Spinal cord (tissue), 10 donors: ENCODE results near the gene FNDC3B. TPM values are rescaled to one million over a fixed set of nuclear protein-coding genes. Genes with fewer than 3 reads are reported as not detected.
A peak's percentile ranks its signal among the peaks of the same experiment; 100 is the strongest.

Experiments
- DNase-seq, 6 donors: peaks; one replicate each; pipeline versions ENCODE4 v3.0.0 to v3.0.0-alpha.2; 2013 to 2015; ENCODE audit warnings: low spot score in 6 of 6, low read depth in 4 of 6
- H3K27ac ChIP-seq: one replicate; pipeline ENCODE4 v1.5.1; 2013; ENCODE audit warnings: low read depth, low read length, control low read depth
- H3K27me3 ChIP-seq: one replicate; pipeline ENCODE4 v1.6.1; 2013; ENCODE audit warnings: low read length; ENCODE audit not compliant: control insufficient read depth, insufficient read depth
- H3K36me3 ChIP-seq: one replicate; pipeline ENCODE4 v1.6.1; 2013; ENCODE audit warnings: low read length; ENCODE audit not compliant: control insufficient read depth, insufficient read depth
- H3K4me1 ChIP-seq: one replicate; pipeline ENCODE4 v1.6.1; 2013; ENCODE audit warnings: low read length; ENCODE audit not compliant: control insufficient read depth, insufficient read depth
- H3K4me3 ChIP-seq: one replicate; pipeline ENCODE4 v1.5.1; 2013; ENCODE audit warnings: low read depth, low read length, control low read depth
- H3K9me3 ChIP-seq: one replicate; pipeline ENCODE4 v1.6.1; 2013; ENCODE audit warnings: low read length; ENCODE audit not compliant: control insufficient read depth, insufficient read depth
- WGBS: methylation state at CpG from one replicate; pipeline ENCODE4 v1.1.5; 2013; ENCODE audit warnings: missing lambda C conversion rate; ENCODE audit not compliant: insufficient coverage; 5-methylcytosine and 5-hydroxymethylcytosine counted together
- polyA plus RNA-seq, 2 donors: library from polyadenylated mRNA; unstranded; fragments of 120-200 nt; gene quantifications; one replicate each; pipeline ENCODE4 v1.2.1, GENCODE V29; 2013; ENCODE audit not compliant: insufficient read length in 2 of 2
- total RNA-seq, 2 donors: library from RNA; depleted of rRNA in 1 of 2; stranded (reverse); fragments of 120-200 nt in 1 of 2; fragments of >200 nt in 1 of 2; gene quantifications; one replicate each; pipeline versions ENCODE4 v1.2.3 to v1.2.4, GENCODE V29; 2013 to 2014
- donor health status: healthy.

The FNDC3B gene
- total and polyA plus RNA-seq, 4 donors, result 14.9 to 66.8 (median 40.0) TPM

DNA sequence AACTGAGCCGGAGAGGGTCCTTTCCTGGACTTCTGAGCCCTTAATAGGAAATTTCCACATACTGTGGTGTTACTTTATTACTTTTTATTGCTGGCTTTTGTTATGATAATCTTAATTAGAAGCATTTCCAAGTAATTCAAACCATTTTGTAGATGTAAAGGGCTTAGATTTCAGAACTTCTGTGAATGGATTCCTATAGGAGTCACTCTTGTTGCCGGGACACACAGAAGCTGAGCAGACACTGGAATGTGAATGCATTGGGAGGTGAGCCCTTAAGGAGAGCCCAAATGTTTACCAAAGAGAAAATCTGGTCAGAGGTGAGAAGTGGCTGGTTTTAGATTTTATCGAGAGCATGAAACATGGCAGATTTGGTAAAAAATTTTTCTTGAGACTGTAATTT, 87.4 kb downstream of the FNDC3B start:
- WGBS, result 37% methylated on average over 2 of the region's 3 CpGs
- no peaks in the 10 kb centered on the region for H3K36me3 ChIP-seq
- H3K4me1 ChIP-seq, result peaks cover 11% of the 10 kb centered on the region
- no peak overlapping the region for H3K4me3 ChIP-seq
- peak overlapping the region; percentile 61 for H3K27ac ChIP-seq
- no peaks in the 10 kb centered on the region for H3K9me3 ChIP-seq
- no peaks in the 10 kb centered on the region for H3K27me3 ChIP-seq
- DNase-seq, result peak in 1 of 6 donors; percentile 40

DNA sequence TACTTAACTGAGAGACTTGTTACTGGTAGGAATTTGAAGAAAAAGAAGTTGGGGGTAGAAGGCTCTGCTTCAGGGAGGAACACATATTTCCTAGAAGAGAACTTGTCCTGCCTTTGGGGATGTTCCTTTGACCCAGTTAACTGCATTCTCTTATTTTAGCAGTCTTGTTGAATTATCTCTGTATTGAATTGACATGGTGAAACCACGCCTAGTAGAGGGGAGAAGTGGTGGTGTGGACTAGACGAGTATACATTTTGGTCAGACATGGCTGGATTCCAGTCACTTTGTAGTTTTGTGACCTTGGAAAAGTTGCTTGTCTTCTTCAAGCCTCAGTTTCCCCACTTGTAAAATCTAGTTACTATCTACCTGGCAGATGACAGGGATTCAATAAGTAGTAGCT, 87.8 kb downstream of the FNDC3B start:
- DNase-seq, result no peak
- H3K9me3 ChIP-seq, result no peaks in the 10 kb centered on the region
- no peaks in the 10 kb centered on the region for H3K36me3 ChIP-seq
- no peaks in the 10 kb centered on the region for H3K27me3 ChIP-seq
- peaks cover 11% of the 10 kb centered on the region for H3K4me1 ChIP-seq
- H3K27ac ChIP-seq, result peak overlapping the region; percentile 61
- WGBS, result no CpG with 5 or more reads among the region's 2 CpGs
- no peak overlapping the region for H3K4me3 ChIP-seq

DNA sequence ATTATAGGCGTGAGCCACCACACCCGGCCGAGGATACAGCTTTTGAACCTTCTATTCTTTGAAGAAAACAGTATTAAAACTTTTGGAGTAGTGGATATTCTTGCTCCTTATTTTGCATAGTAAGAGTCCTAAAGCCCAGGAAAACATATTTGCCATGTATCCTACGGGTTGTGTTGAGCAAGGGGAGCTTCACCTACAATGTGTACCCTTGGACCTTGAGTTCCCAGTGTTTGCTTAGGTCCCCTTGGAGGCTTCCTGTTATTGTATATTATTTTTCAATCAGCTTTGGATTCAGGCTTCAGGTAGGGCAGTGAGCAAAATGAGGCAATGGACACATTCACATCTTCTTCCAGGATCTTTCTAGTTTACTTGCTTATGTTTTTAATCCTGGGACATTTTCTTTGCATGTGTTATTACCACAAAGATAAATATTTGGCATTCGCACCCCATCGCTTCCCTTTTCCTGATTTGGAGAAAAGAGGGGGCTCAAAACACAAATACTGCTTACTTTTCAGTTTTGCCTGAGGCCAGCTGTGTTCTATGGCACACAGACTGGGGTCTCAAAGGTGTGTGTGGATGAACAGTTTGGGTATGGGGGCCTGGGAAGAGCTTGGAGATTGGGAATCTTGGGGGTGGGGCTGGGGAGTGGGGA, 88.7 kb downstream of the FNDC3B start:
- 100% methylated on average over 2 of the region's 6 CpGs for WGBS
- Histone ChIP-seq H3K36me3 (no peaks in the 10 kb centered on the region), H3K9me3 (no peaks in the 10 kb centered on the region), H3K4me1 (peaks cover 11% of the 10 kb centered on the region), H3K4me3 (no peak overlapping the region), H3K27me3 (no peaks in the 10 kb centered on the region), H3K27ac (no peak overlapping the region)
- no peak for DNase-seq

GRCh38 chr3:172128858-172129257, 89.5 kb downstream of the FNDC3B start:
- Histone ChIP-seq H3K9me3 (no peaks in the 10 kb centered on the region), H3K27me3 (no peaks in the 10 kb centered on the region), H3K27ac (no peak overlapping the region), H3K36me3 (no peaks in the 10 kb centered on the region), H3K4me1 (peaks cover 11% of the 10 kb centered on the region), H3K4me3 (no peak overlapping the region)
- no peak for DNase-seq
- 100% methylated on average over 7 of the region's 9 CpGs for WGBS

DNA sequence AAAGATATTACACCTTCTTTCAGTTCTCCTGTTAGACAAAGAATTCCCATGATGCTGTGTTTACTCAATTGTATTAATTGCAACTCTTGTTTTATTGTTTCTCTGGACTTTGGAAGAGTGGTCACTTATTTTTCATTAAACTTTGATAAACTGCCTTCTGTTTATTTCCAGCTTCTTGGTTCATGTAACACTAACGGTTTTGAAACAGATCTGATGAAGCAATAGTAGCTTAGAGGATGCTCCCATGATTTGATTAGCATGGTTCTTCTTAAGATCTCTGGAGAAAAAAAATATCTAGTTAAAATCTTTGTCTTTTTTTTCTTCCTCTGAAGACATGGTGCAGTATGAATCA, 90.1 kb downstream of the FNDC3B start:
- Histone ChIP-seq H3K9me3 (no peaks in the 10 kb centered on the region), H3K27me3 (no peaks in the 10 kb centered on the region), H3K36me3 (no peaks in the 10 kb centered on the region), H3K4me3 (no peak overlapping the region), H3K4me1 (peaks cover 11% of the 10 kb centered on the region), H3K27ac (no peak overlapping the region)
- DNase-seq, result no peak
- WGBS, result no CpG with 5 or more reads among the region's 1 CpG

GRCh38 chr3:172129850-172130716, 90.7 kb downstream of the FNDC3B start:
- 64% methylated on average over 12 of the region's 16 CpGs for WGBS
- Histone ChIP-seq H3K9me3 (no peaks in the 10 kb centered on the region), H3K36me3 (no peaks in the 10 kb centered on the region), H3K27me3 (no peaks in the 10 kb centered on the region), H3K27ac (no peak overlapping the region), H3K4me1 (peaks cover 10% of the 10 kb centered on the region), H3K4me3 (no peak overlapping the region)
- peak in 2 of 6 donors; percentile 26 to 75 for DNase-seq

DNA sequence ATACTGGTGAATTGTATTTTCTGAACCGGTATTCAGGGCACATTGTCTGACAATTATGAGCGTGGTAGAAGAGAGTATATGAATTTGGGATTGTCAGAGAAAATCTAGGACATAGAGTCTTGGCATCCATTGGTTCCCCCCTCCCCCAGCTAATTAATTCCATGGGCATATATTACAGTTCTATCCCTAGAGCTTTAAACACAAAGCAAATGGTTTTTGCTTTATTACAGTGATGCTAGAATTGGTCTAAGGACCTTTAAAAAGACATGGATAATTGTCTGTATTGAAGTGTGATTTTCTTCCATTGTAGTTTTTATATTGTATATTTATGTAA, 91.3 kb downstream of the FNDC3B start:
- Histone ChIP-seq H3K9me3 (no peaks in the 10 kb centered on the region), H3K4me1 (peaks cover 6% of the 10 kb centered on the region), H3K36me3 (no peaks in the 10 kb centered on the region), H3K27ac (no peak overlapping the region), H3K27me3 (no peaks in the 10 kb centered on the region), H3K4me3 (no peak overlapping the region)
- no peak for DNase-seq
- no CpG with 5 or more reads among the region's 2 CpGs for WGBS

GRCh38 chr3:172131746-172132145, 92.4 kb downstream of the FNDC3B start:
- Histone ChIP-seq H3K4me3 (no peak overlapping the region), H3K9me3 (no peaks in the 10 kb centered on the region), H3K27ac (no peak overlapping the region), H3K27me3 (no peaks in the 10 kb centered on the region), H3K4me1 (peaks cover under 1% of the 10 kb centered on the region), H3K36me3 (no peaks in the 10 kb centered on the region)
- no peak for DNase-seq
- 92% methylated on average over 1 of the region's 1 CpG for WGBS

DNA sequence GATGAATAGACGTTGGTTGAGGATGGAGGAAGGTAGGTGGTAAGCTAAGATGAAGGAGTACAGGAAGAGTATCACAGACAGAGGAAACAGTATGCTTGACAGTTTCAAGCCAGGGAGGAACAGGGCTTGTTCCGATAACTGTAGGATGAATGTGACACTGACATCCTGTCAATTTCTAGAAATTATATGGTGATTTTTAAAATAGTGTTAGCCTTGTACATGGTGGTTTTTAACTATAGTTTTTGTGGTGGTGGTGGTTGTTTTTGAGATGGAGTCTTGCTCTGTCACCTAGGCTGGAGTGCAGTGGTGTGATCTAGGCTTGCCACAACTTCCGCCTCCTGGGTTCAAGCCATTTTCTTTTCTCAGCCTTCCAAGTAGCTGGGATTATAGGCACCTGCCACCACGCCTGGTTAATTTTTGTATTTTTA, 92.8 kb downstream of the FNDC3B start:
- H3K27me3 ChIP-seq, result no peaks in the 10 kb centered on the region
- 83% methylated on average over 2 of the region's 4 CpGs for WGBS
- H3K9me3 ChIP-seq, result no peaks in the 10 kb centered on the region
- H3K4me3 ChIP-seq, result no peak overlapping the region
- no peaks in the 10 kb centered on the region for H3K4me1 ChIP-seq
- DNase-seq, result no peak
- no peak overlapping the region for H3K27ac ChIP-seq
- no peaks in the 10 kb centered on the region for H3K36me3 ChIP-seq
